Activated effector memory CD4-positive, alpha-beta T cell treated with Interleukin-2 at 50 U/mL for 16 hours (primary cell): ENCODE results near the gene MROH2B.
"Not testable (repeated sequence)": the region's sequence is repeated elsewhere in the genome, so short reads cannot be mapped to it uniquely, and the experiment has no call there.

Source experiments
- DNase-seq: peaks from one replicate; pipeline ENCODE4 v3.0.0-alpha.2; 2020

MROH2B gene

DNA sequence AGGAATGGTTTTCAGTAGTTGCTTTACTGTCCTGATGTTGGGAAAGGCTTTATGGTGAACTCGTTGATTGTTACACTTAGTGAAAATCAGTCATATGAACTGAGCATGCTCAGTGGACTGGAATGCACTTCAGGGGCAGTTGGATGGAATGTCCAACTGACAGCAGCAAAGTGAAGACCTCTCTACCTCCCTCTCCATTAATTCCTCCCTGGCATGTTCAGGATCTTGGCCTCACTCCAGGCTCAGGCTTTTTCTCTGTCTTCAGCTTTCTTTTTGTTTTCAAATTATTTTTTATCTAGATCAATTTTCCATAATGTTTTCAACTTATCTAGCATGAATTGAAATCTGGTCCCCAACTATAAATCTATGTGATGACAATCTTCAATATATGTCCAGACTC, at the start of gene MROH2B:
TSS of gene MROH2B (minus strand) at position 101 of the 400 bp plus-strand sequence. CDS start 490 bp downstream, outside the sequence.
- DNase-seq: no peak

DNA sequence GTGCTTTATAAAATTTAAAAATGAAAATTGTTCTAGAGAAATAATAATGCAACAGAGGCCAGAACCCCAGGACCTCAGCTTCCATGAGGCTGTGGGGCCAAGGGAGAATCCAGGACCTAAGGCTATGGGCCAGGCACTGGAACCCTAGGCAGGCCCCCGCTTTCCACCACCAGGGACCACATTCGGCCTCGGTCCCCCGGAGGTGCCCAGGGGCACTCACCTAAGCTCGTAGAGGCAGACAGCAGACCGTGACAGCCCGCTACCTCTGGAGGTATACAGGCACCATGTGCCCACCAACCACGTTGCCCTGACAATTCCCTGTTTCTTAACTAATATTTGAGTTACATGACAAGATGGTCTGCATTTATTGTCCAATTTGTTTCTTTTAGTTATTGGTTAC, 49.5 kb upstream of the MROH2B start:
- no peak for DNase-seq

DNA sequence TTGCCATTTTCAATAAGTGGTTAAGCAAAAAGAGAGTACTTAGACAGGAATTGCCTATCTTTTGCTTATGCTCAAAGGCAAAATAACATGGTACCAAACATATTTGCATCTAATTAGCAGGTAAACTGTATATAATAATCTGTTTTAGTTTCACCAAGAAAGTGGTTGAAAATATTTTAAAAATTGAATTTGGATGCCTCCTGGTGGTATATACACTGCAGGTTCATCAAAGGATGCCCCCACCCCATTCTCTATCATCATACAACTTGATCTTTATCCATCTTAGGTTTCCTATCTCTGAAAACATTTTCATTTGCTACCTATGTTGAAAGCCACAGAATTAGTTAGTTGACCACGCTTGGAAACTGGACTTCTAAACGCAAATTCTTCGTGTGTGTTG, 47.0 kb upstream of the MROH2B start:
- DNase-seq: no peak

DNA sequence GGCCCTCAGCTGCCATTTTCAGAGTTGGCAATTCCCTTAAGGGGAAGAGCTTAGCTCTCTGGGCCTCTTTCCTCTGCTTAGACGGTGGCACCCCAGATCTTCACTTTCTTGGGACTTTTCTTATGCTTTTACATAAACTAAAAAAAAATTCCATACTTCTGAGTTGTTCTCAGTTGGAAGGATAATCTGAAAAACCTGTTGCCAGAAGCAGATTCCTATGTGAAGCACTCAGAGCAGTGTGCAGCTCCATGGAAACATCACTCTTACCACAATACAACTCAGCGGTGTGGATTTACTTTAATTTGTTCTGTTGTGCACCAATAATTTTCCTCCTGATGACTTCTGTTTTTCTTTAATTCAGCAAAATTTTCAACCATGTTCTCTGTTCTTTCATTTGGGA, 44.1 kb upstream of the MROH2B start:
- DNase-seq: no peak

DNA sequence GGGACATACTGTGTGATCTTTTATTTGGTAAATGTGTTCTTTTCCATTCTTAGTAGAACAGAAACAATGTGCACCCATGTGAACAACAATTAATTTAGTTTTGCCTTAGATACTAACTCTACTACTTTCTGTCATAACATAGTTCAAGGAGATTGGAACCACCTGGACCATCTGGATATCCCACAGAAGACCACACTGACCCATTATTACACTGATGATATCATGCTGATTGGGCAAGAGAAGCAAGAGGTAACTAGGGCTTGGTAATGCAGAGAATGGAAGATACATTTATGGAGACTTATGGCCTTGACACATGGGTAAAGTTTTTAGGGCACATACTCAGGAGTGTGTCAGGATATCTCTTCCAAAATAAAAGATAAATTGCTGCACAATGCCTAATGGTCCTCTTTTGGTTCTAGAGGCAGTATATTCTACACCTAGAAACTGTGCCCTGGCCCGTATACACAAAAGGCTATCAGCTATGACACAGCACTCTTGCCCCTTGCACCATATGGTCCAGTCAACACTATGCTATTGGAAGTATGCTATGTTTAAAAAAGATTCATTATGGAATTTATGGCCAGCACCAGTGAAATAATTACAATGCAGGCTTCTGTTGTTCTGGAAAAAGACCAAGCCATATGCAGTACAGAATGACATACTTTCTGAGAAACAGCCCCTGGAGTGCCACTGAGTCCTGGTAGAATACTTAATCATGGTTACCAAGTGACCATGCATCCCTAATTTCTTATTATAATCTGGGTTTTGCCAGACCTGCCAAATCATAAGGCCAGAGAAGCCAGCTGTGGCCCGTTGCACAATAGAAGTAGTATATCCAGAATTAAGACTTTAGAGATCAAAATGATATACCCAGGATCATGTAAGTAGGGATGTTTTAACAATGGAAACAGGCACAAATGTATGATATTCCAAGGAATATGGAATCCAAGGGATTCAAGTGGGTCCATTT, 41.6 kb upstream of the MROH2B start:
- no peak for DNase-seq

DNA sequence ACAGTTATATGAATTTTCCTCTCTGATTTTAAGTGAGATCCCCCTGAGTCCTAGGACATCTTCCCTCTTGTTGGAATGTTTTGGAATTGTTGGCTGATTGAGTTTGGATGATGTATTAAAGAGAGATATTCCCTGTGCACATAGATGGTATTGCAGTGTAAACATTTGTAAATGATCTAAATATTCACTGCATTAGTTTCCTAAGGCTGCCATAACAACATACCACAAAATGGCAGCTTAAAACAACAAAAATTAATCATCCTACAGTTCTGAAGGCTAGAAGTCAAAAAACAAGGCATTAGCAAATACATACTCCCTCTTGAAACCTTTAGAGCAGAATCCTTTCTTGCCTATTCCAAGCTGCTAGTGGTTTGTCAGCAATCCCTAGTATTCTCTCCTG, 38.0 kb upstream of the MROH2B start:
- no peak for DNase-seq

DNA sequence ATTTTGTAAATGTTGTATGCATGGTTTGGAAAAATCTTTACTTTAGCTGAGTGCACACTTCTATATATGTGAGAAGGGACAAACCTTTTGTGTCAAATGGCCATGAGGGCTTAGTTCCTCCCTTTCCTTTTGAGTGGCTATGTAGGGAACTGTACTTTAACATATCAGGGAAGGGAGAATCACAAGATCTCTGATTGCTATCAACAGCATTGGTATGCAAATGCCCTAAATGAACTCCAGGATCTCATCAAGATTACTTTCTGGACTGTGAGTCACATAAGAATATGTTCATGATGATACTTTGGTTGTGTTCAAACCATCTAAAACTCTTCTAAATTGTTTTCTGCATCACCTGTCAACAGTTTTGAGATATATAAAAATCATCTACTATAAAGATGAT, 31.2 kb upstream of the MROH2B start:
- DNase-seq: no peak

DNA sequence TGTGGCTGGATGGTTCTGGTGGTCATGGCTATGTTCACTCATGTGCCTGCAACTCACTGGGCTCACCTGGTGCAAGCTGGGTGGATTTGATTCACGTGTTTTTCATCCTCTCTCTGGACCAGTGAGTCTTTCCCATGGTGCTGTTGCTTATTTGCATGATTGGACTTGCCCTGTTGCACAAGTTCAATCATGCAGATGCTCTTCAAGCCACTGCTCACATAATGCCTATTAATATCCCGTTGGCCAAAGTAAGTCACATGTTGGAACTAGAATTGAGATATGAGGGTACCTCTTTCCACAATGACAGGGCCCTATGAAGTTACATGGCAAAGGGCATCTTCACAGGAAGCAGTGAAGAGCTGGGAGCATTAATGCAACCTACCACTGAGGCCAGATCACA, 26.5 kb upstream of the MROH2B start:
- no peak for DNase-seq

DNA sequence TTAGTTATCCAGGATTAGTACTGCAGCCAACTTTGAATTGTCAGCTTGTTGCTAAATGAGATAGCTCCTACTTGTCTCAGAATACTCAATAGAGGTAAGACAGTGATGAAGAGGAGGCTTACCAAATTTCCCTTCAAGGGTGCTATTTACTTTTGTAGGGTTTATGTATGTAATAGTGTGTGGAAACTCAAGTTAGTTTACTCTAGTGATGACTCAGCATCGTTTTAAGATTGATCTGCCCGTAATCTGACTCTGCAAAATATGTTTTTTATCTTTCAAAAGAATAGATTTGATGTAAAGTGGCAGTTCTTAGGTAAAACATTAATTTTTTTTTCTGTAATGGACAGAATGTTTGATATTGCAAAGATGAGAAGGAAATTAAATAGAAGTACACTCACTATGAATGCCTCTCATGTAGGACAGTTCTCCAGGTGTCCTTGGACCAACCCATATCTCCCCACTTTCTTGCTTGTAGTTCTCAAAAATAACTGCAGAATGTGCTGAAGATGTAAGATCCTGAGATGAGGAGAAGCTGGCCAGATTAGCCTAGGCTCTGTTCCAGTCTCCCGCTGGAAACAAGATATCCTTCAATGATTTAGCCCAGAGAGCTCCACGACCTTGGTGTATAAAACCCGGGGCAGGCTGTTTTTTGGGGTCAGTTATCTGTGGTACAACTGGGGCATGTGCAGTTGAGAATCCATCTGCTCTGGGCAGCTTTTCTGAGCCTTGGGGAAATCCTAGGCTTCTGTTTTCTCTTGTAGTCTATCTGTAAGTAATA, 24.4 kb upstream of the MROH2B start:
- DNase-seq: no peak

DNA sequence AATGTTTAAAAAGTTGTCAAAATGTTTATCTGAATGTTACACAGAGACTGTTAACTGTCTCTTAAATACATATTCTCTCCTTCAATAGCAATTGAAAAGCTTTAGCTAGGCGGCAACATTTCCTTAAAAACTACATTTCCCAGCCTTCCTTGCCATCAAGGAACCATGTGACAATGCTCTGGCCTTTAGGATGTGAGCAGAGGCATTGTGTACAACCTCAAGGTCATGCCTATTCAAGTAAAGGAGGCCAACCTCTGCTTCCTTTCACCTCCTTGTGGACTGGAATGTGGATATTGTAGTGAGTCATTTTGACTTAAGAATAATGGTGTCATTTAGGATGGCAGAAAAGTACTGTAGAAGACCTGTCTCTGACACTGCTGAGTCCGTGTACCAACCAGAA, 23.7 kb upstream of the MROH2B start:
- no peak for DNase-seq

DNA sequence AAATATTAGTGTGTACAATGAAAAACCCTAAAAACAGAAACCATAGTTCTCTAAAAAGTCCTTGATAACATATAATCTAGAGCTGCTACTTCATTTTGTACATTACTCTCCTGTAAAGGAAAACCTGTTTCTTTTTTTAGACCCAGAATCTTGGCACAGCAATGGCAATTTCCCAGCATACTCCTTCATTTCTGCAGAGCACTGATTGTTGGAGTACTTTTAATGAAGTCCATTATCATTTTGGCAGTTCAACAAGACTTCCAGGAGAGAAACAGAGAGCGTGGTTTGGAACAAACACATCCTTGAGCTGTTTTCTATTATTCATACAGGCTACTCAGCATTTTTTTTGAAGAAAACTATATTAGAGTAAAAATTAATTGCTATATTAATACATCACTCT, 22.7 kb upstream of the MROH2B start:
- no peak for DNase-seq

DNA sequence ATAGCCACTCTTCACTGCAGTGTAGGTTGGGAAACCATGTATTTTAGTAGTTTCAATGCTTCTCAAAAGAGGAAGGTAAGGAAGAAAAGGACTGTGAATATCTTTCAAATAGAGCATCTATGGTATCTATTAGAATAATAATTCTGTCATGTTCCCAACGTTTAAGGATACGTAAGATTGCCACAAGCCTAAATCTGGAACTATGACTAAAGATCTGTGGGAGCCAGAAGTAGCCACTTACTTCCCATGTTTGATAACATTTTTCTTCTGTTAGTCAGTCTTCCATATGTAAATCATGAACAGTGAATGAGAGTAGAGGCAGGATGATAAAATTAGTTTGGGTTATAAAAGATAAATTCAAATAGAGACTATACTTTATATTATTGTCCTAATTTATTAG, 16.3 kb upstream of the MROH2B start:
- DNase-seq: no peak

DNA sequence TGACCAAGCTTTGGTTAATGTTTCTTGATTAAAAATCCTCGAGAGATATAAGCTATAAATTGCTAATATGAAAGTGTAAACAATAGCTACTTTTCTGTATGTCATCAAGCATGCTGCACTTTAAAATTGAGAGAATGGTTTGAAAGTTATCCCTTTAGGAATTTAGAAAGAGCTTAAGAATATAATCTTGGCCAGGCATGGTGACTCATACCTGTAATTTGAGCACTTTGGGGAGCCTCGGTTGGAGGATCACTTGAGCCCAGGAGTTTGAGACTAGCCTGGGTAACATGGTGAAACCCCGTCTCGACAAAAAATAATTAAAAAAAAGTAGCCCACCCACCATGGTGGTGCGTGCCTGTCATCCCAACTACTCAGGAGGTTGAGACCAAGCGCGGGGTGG, 12.2 kb upstream of the MROH2B start:
- no peak for DNase-seq

DNA sequence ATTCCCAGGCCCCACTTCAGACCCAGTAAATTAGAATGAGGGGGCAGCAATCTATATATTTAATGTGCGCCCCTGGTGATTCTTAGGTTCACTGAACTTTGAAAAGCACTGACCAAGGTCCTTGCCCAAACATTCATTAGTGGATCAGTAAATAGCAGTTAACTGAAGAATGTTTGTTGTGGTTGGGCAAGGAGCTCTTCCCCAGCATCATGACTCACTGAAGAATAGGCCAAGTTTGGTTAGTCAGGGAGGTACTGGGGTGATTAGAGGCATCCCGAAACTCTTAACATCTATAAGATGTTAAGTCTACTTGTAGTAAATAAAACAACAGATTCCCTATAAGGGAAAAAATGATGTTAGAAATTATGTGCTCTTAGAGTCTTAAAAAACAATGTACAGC, 833 bp upstream of the MROH2B start:
- DNase-seq: no peak

DNA sequence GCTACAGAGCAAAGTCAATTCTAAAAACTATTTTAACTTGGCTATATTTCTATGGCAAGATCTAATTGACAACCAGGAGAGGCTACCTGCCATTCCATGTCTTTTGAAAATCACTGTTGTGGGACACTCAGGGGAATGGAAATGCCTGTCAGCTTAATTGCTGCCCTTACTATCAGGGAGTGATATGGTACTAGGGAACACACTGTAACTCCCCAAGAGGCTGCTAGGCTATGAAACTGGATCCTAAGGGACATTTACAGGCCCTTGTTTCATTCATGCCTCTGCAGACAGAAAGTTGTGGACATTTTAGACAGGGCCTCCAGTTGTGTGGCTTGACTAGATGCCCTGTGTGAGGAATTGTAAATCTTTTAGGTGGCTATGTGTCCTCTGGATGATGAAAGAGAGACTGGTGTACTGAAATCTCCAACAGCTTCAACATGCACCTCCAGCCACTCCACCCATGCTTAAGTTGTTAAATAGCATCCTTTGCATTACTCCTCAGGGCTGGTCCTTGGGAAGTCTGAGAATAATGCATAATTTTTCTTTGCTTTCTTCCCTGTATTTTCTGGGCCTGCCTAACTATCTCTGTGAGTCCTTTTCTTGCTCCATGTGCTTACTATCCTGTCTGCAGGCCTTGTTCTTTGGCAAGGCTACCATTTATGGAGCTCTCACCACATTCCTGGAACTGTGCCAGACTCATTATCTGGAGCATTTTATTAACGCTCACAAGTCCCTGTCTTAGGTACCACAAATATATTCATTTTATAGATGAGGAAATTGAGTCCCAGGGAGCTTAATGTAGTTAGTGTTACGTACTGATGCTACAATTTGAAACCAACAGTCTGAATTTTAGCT, 3.2 kb downstream of the MROH2B start:
- DNase-seq: no peak

DNA sequence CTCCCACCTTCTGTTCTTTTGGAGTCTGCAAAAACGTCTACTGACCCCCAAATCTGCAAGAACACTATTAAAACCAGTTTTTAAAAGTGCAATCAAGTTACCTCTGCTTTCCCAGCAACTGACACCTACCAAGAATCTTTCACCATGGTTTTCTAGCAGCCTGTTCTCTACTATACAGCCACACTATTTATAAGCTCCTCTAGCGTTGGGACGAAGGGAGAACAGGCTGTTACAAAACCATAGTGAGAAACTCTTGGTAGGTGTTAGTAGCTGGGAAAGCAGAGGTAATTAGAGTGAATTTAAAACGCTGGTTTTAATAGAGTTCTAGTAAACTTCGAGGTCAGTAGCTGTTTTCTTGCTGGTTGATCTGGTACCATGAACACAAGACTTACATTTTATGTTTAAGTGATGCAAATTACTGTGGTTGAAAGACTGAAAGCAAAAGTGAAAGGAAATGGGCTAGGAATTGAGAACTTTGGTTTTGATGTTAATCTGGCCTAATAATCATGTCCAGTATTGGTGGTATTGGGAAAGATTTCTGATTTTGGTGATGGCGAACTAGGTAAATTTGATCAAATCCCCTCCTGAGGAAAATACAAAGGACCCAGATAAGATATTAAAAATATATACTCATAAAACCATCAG, 5.3 kb downstream of the MROH2B start:
- no peak for DNase-seq

DNA sequence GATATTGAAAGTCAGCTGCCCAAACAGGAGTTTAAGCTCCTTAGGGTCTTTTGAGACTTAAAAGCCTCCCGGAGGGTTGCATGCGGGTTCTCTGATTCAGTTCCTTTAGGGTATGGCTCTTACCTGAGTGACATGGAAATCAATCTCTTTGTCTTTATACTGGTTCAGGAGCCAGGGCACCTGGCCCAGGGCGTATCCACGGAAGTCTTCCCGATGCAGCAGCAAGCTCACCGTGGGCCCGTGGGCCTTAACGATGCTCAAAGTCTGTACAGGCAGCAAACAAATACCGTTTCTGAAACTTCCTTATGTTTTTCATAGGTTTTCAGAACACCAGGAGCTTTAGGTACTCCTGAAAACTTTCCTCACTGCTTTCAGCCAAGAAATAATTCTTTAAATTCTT, 13.2 kb downstream of the MROH2B start:
- no peak for DNase-seq

DNA sequence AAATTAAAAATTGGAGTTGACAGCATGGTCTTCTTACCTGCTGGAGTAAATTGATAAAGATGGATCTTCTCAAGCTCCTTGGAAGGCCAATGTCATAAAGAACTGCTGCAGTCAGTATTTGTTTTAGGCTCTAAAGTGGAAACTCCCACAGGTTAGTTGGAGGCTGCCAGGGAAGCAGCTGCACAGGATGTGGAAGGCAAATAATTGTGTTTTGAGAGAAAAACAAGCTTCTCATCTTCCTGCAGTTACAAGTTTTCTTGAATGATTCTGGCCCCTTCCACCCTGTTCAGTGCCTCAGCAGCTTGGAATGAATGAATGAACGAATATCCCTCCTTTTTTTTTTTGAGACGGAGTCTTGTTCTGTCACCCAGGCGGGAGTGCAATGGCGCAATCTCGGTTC, 13.9 kb downstream of the MROH2B start:
- no peak for DNase-seq

DNA sequence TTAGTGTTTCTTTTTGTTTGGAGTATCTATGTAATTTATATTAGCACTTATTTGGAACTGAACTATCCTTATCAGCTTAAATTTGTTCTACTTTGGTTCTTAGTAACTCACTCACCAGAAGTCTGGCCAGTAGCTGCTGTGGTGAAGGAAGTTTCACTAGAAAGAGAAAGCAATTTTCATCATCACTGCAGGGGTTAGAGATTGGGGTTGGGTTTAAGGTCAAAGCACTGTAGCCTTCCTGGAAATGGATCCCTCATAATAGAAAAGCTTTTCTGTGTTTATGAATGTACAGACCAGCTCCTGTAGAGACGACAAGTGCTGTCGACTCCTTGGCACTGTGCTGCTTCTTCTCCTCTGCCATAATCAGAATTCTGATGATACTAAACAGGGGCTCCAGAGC, 22.2 kb downstream of the MROH2B start:
- DNase-seq: no peak

DNA sequence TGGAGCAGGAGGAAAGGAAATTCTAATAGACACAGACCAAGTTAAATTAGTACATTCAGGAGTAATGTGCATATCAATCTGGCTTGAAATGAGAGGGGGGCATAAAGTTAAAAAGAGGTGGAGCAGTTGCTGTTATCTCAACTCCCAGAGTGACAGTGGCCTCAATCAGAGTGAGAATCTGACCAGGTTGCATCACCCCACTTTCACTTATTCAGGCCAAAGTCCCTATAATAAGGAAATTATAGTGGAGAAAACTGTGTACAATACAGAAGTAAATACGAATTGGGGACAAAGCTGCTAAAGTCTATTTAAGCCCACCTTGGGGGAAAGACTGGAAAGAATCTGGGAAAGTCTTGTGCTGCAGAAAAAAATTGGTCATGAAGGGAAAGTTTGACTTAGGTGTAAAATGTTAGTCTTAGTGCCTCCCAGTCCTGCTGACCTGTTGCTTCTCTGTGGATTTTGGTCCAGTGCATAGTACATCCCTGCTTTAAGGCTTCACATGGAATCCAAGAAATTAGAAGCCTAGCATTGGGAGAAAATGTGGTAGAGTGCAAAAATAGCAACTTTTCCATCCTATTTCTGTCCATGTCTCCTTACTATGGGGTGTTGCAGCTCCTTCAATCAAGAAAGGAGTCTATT, 27.9 kb downstream of the MROH2B start:
- DNase-seq: no peak

DNA sequence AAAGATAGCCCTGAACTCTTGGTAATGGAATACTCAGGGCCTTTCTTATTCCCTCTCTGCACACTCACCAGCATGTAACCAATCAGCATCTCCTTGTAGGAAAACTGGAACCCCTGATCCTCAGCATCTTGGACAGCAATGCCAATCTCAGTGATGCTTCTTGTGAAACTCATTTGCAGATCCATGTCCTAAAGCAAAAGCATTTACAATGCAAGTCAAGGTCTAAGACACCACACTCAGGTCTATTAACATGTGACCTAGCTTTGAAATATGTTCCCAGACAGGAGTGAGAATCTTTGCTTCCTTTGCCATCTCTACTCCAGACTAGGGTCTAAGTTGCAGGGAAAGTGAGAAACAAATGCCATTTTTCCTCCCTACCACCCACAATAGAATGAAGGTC, 38.2 kb downstream of the MROH2B start:
- no peak for DNase-seq

DNA sequence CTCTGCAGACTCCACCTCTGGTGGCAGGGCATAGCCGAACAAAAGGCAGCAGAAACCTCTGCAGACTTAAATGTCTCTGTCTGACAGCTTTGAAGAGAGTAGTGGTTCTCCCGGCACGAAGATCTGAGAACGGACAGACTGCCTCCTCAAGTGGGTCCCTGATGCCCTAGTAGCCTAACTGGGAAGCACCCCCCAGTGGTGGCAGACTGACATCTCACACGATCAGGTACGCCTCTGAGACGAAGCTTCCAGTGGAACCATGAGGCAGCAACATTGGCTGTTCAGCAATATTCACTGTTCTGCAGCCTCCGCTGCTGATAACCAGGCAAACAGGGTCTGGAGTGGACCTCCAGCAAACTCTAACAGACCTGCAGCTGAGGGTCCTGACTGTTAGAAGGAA, 48.5 kb downstream of the MROH2B start:
- not testable (repeated sequence) for DNase-seq
